ENCODE measurements around the gene RBBP6.
A peak's percentile ranks its signal among the peaks of the same experiment; 100 is the strongest.

GRCh38 chr16:24499193-24499814, 40.1 kb upstream of the RBBP6 start:
- peak; percentile 68 for TF ChIP-seq CTCF (conservative IDR thresholded peaks at IDR 0.05)
- TF ChIP-seq ZFX (IDR thresholded peaks at IDR 0.05) = no peak

Measured in C4-2B (cell line).